ENCODE data around the gene SLC7A14. TPM values are rescaled to one million over a fixed set of nuclear protein-coding genes. Genes with fewer than 3 reads are reported as not detected.

SLC7A14 gene
- total and polyA plus RNA-seq, 2 of the 13 experiments (the other 11 are each of a cell fraction or from before 2014, with no cell fraction given): not detected

DNA sequence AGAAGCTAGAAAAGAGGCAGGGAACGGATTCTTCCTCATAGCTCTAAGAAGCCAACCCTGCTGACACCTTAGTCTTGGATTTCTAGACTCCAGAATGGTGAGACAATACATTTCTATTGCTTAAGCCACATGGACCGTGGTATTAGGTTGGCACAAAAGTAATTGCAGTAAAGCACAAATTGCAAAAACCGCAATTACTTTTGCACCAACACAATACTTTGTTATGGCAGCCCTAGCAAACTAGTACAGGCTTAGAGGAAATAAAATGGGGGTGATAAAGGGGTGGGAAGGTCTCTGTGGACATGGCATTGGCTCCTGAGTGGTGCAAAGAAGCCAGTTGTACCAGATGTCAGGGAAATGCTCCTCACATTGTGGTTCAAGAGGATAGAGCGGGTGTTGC is 56.0 kb downstream of the SLC7A14 start (continued):
- TF ChIP-seq ZBTB40 (IDR thresholded peaks at IDR 0.05) (peak; percentile 91), ZBTB40 (CRISPR knock-in tag; IDR thresholded peaks at IDR 0.05) (no peak), ZNF451 (CRISPR knock-in tag; IDR thresholded peaks at IDR 0.05) (no peak)

- Histone ChIP-seq H3K9ac (ENCODE audit: insufficient read depth, low read depth, low read length) (no peak overlapping the region), H3K79me2 (ENCODE audit: insufficient read depth, low read length) (no peaks in the 10 kb centered on the region), H3K36me3 (replicated peaks in 1 of 2; ENCODE audit: control insufficient read depth in 1 of 2, insufficient read depth in 2 of 2, low read length in 2 of 2) (no peaks in the 10 kb centered on the region), H3K4me3 (replicated peaks in 1 of 3; ENCODE audit: insufficient read depth in 1 of 3, low read depth in 2 of 3, low read length in 3 of 3) (no peak overlapping the region), H3K4me1 (ENCODE audit: insufficient read depth, low read length) (no peaks in the 10 kb centered on the region), H2AFZ (ENCODE audit: low read length) (no peak overlapping the region), H3K9me3 (ENCODE audit: low read length) (no peaks in the 10 kb centered on the region), H3K27me3 (ENCODE audit: control insufficient read depth in 1 of 2, insufficient read depth in 2 of 2, low read length in 2 of 2) (peaks cover 3 to 24% of the 10 kb centered on the region in 2 experiments; a peak in 4 of 5 replicates), H3K4me2 (ENCODE audit: low read depth, low read length) (no peak overlapping the region), H3K27ac (ENCODE audit: extremely low read length, insufficient read depth, low read length) (no peak overlapping the region), H4K20me1 (ENCODE audit: insufficient read depth, low read length) (no peaks in the 10 kb centered on the region)
- no TSS peak for BruUV-seq (replicated peaks)
- in situ Hi-C loops (cut with HindIII; ENCODE audit: extremely low pct_ligation_motif_present, low pct_unique_long_range_greater_than_20kb) (no loop called here), intact Hi-C loops (cut with micrococcal nuclease; ENCODE audit: unreplicated experiment) (no loop called here)
- POLR2A ChIA-PET: no interaction called here
- 0% methylated on average over 2 of the region's 2 CpGs for WGBS (ENCODE audit: low lambda C conversion rate)
- CTCF ChIA-PET (ENCODE audit: low intra/inter-chr PET ratio, low total read pairs): no interaction called here
- no peak for FAIRE-seq
- DNase-seq (ENCODE audit: low spot score): no peak
- ATAC-seq: no peak
- TF ChIP-seq BORCS8-MEF2B (CRISPR knock-in tag; IDR thresholded peaks at IDR 0.05) (no peak), CTCF (CRISPR knock-in tag; IDR thresholded peaks at IDR 0.05) (no peak), ZNF10 (CRISPR knock-in tag; IDR thresholded peaks at IDR 0.05; ENCODE audit: borderline replicate concordance, low read depth) (no peak), ZNF589 (CRISPR knock-in tag; conservative IDR thresholded peaks at IDR 0.05) (no peak), MTF1 (CRISPR knock-in tag; IDR thresholded peaks at IDR 0.05) (no peak), REPIN1 (CRISPR knock-in tag; IDR thresholded peaks at IDR 0.05; ENCODE audit: borderline replicate concordance, low read depth) (no peak), KAT2B (IDR thresholded peaks at IDR 0.05; ENCODE audit: borderline replicate concordance, low read depth, low read length) (no peak), MAZ (IDR thresholded peaks at IDR 0.05; ENCODE audit: borderline replicate concordance, low read depth, low read length) (no peak), MAZ (CRISPR knock-in tag; IDR thresholded peaks at IDR 0.05; ENCODE audit: low read depth) (no peak), KDM1A (CRISPR knock-in tag; IDR thresholded peaks at IDR 0.05) (no peak)
Measured at GRCh38 chr3:170529346-170529745, 56.5 kb downstream of the SLC7A14 start.
